PC-3 (cell line): ENCODE measurements around the gene MXI1.

Source experiments
- CTCF ChIP-seq: fragments of 300-600 bp; sonication (generic); conservative IDR thresholded peaks from 2 replicates; pipeline ENCODE4 v1.5.1; 2017; ENCODE audit warnings: antibody characterized with exemption, low read depth, mild to moderate bottlenecking, low read length
- EZH2 ChIP-seq: fragments of 300-600 bp; sonication (generic); IDR thresholded peaks from one replicate; pipeline ENCODE4 v1.6.1; 2017; ENCODE audit warnings: antibody characterized with exemption, mild to moderate bottlenecking, low read length; ENCODE audit not compliant: unreplicated experiment
- EZH2phosphoT487 ChIP-seq: fragments of 300-600 bp; sonication (generic); IDR thresholded peaks from 2 replicates; pipeline ENCODE4 v1.6.1; 2018; ENCODE audit warnings: mild to moderate bottlenecking, antibody characterized with exemption, low read length, borderline replicate concordance

GRCh38 chr10:110219884-110220283 is 12.5 kb downstream of the MXI1 start:
- TF ChIP-seq CTCF (no peak), EZH2 (no peak), EZH2phosphoT487 (no peak)
